ENCODE data around the gene VWA3A.
A peak's percentile ranks its signal among the peaks of the same experiment; 100 is the strongest.
"Not testable (repeated sequence)": the region's sequence is repeated elsewhere in the genome, so short reads cannot be mapped to it uniquely, and the experiment has no call there.

VWA3A gene, protein sequence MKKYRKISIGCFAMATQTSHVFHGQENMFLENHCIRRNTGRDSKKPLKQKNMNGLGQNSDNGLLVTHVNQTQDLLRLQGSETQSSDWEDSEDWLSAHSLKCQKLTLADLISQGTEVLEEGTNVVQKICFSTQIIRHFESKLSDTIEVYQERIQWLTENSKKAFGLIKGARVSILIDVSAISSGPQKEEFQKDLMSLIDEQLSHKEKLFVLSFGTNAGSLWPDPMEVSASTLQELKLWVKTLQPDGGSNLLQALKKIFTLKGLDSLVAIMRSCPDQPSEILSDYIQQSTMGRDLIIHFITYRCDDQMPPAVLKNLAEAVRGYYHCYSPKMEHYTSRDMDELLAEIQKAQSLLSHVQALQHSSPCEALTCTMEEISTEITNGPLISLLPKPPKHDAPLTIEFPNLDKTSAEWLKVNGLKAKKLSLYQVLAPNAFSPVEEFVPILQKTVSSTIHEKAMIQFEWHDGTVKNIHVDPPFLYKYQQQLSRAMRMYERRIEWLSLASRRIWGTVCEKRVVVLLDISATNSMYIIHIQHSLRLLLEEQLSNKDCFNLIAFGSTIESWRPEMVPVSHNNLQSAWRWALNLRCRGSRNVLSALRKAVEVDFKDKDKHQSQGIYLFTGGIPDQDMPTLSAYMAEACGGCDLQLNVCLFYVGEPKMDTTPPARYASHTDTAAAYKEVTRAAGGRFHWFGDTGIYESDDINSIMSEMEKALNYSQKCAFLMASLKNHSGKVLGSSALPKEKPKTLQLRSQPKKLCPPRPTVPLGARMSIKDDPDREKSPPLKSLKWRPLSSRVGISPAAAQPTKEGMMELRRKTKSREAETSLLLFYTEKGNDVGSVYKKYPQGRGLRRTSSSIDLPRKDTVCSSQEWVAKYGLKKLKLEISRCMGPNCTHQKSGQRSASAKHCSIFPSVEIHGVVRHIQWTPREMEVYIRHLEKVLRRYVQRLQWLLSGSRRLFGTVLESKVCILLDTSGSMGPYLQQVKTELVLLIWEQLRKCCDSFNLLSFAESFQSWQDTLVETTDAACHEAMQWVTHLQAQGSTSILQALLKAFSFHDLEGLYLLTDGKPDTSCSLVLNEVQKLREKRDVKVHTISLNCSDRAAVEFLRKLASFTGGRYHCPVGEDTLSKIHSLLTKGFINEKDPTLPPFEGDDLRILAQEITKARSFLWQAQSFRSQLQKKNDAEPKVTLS

DNA sequence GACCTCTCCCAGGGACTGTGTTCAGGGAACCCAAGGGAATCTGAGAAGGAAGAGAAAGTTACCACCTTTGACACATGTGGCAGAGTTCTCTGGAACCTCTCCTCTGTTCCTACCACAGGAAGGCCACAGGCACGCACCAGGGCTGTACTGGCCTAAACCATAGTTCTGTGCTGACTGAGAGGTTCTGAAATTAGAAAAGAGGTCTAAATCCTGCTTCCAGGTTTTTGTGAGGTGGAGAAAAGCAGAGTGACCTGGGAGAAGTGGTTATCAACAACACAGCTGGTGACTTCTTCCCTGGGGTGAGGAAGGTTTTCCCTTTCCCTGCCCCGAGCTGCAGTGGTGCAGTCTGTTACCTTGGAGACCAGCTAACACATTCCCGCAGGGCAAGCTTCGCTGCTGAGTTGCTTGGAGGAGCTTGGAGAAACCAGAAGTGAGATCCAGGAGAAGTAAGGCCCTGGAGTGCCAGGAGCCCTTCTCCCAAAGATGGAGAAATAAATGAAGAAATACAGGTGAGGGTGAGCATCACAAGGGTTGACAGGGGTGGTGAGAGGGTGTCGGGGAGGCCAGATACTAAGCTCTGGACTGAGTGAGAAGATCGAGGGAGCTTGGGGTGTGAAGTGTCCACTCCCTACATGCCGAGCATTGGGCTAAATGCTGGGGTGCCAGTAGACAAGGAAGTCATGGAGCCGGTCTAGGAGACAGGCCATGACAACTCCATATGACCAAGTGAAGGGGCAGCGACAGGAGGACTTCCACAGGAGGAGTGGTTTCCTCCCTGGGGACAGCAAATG lies at the start of gene VWA3A:
Gene VWA3A, plus strand, starts transcription at position 399 of the 791 bp plus-strand sequence. Its CDS starts 97 bp downstream, at position 496.
- peaks cover 0 to 14% (median 10%) of the 10 kb centered on the region in 5 donors for H3K4me1 ChIP-seq (ENCODE audit: control insufficient read depth in 5 of 5, insufficient read depth in 5 of 5, low read length in 5 of 5)
- H3K9me3 ChIP-seq (ENCODE audit: control insufficient read depth in 5 of 5, low read length in 5 of 5), result no peaks in the 10 kb centered on the region
- H3K9ac ChIP-seq (ENCODE audit: low read length in 5 of 5), result peak within 1 kb of the TSS in 1 of 5 donors; percentile 50
- no peaks in the 10 kb centered on the region for H3K27me3 ChIP-seq (ENCODE audit: control insufficient read depth in 5 of 5, insufficient read depth in 4 of 5, low read length in 5 of 5)
- no peaks in the 10 kb centered on the region for H3K36me3 ChIP-seq (ENCODE audit: control insufficient read depth in 5 of 5, insufficient read depth in 5 of 5, low read length in 5 of 5)
- H3K27ac ChIP-seq (ENCODE audit: low read depth, low read length), result no peak within 1 kb of the TSS
- peak within 1 kb of the TSS in 2 of 5 donors; percentile 19 to 20 for H3K4me3 ChIP-seq (ENCODE audit: low read depth in 1 of 5, low read length in 5 of 5)

DNA sequence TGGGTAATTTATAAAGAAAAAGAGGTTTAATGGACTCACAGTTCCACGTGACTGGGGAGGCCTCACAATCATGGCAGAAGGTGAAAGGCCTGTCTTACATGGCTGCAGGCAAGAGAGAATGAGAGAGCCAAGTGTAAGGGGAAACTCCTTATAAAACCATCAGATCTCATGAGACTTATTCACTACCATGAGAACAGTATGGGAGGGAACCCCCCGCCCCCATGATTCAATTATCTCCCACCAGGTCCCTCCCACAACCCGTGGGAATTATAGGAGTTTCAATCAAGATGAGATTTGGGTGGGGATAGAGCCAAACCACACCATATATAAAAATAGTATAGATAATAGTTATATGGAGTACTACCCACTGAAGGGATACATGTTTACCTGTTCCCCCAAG lies 48.5 kb upstream of the VWA3A start:
- H3K9ac ChIP-seq (ENCODE audit: low read length in 5 of 5); H3K36me3 ChIP-seq (ENCODE audit: control insufficient read depth in 5 of 5, insufficient read depth in 5 of 5, low read length in 5 of 5); H3K27ac ChIP-seq (ENCODE audit: low read depth, low read length); H3K27me3 ChIP-seq (ENCODE audit: control insufficient read depth in 5 of 5, insufficient read depth in 4 of 5, low read length in 5 of 5); H3K9me3 ChIP-seq (ENCODE audit: control insufficient read depth in 5 of 5, low read length in 5 of 5); H3K4me3 ChIP-seq (ENCODE audit: low read depth in 1 of 5, low read length in 5 of 5): not testable (repeated sequence)
- H3K4me1 ChIP-seq (ENCODE audit: control insufficient read depth in 5 of 5, insufficient read depth in 5 of 5, low read length in 5 of 5), result peaks cover 0 to 14% (median 0%) of the 10 kb centered on the region in 5 donors

DNA sequence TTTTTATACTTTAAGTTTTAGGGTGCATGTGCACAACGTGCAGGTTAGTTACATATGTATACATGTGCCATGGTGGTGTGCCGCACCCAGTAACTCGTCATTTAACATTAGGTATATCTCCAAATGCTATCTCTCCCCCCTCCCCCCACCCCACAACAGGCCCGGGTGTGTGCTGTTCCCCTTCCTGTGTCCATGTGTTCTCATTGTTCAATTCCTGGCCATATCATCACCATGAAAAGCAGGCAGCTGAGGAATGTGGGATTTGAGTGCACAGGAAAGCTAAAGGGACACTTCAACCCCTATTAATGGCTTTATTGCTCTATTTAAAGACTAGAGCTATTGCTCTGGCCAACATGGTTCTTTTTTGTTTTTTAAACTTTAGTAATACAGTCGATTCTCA lies 46.5 kb upstream of the VWA3A start:
- not testable (repeated sequence) for H3K4me3 ChIP-seq (ENCODE audit: low read depth in 1 of 5, low read length in 5 of 5); H3K27ac ChIP-seq (ENCODE audit: low read depth, low read length); H3K9me3 ChIP-seq (ENCODE audit: control insufficient read depth in 5 of 5, low read length in 5 of 5); H3K27me3 ChIP-seq (ENCODE audit: control insufficient read depth in 5 of 5, insufficient read depth in 4 of 5, low read length in 5 of 5); H3K36me3 ChIP-seq (ENCODE audit: control insufficient read depth in 5 of 5, insufficient read depth in 5 of 5, low read length in 5 of 5); H3K9ac ChIP-seq (ENCODE audit: low read length in 5 of 5)
- peaks cover 0 to 14% (median 0%) of the 10 kb centered on the region in 5 donors for H3K4me1 ChIP-seq (ENCODE audit: control insufficient read depth in 5 of 5, insufficient read depth in 5 of 5, low read length in 5 of 5)

DNA sequence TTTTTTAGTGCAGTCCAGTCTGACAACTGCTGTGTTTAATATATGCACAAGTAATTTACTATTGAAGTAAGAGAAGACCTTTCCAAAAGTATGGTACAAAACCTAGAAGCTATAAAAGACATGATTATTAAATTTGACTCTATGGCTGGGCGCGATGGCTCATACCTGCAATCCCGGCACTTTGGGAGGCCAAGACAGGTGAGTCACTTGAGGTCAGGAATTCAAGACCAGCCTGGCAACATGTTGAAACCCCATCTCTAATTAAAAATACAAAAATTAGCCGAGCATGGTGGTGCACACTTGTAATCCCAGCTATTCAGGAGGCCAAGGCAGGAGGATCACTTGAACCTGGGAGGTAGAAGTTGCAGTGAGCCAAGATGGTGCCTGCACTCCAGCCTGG lies 41.4 kb upstream of the VWA3A start:
- no peaks in the 10 kb centered on the region for H3K9me3 ChIP-seq (ENCODE audit: control insufficient read depth in 5 of 5, low read length in 5 of 5)
- H3K4me3 ChIP-seq (ENCODE audit: low read depth in 1 of 5, low read length in 5 of 5), result no peak overlapping the region
- H3K4me1 ChIP-seq (ENCODE audit: control insufficient read depth in 5 of 5, insufficient read depth in 5 of 5, low read length in 5 of 5), result peaks cover 0 to 8% (median 0%) of the 10 kb centered on the region in 5 donors
- no peaks in the 10 kb centered on the region for H3K27me3 ChIP-seq (ENCODE audit: control insufficient read depth in 5 of 5, insufficient read depth in 4 of 5, low read length in 5 of 5)
- peaks cover 0 to 9% (median 2%) of the 10 kb centered on the region in 5 donors for H3K36me3 ChIP-seq (ENCODE audit: control insufficient read depth in 5 of 5, insufficient read depth in 5 of 5, low read length in 5 of 5)
- H3K9ac ChIP-seq (ENCODE audit: low read length in 5 of 5), result no peak overlapping the region
- no peak overlapping the region for H3K27ac ChIP-seq (ENCODE audit: low read depth, low read length)

DNA sequence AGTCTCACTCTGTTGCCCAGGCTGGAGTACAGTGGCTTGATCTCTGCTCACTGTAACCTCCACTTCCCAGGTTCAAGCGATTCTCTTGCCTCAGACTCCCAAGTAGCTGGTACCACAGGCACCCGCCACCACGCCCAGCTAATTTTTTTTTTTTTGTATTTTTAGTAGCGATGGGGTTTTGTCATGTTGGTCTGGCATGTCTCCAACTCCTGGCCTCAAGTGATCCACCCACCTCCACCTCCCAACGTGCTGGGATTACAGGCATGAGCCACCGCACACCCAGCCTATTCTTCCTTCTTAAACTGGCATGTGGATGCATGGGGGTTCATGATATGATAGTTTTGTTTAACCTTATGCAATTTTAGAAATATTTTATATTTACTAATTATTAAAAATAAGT lies 39.4 kb upstream of the VWA3A start:
- no peaks in the 10 kb centered on the region for H3K9me3 ChIP-seq (ENCODE audit: control insufficient read depth in 5 of 5, low read length in 5 of 5)
- no peaks in the 10 kb centered on the region for H3K4me1 ChIP-seq (ENCODE audit: control insufficient read depth in 5 of 5, insufficient read depth in 5 of 5, low read length in 5 of 5)
- H3K4me3 ChIP-seq (ENCODE audit: low read depth in 1 of 5, low read length in 5 of 5), result no peak overlapping the region
- H3K36me3 ChIP-seq (ENCODE audit: control insufficient read depth in 5 of 5, insufficient read depth in 5 of 5, low read length in 5 of 5), result peaks cover 0 to 8% (median 3%) of the 10 kb centered on the region in 5 donors
- H3K27ac ChIP-seq (ENCODE audit: low read depth, low read length), result no peak overlapping the region
- H3K27me3 ChIP-seq (ENCODE audit: control insufficient read depth in 5 of 5, insufficient read depth in 4 of 5, low read length in 5 of 5), result no peaks in the 10 kb centered on the region
- no peak overlapping the region for H3K9ac ChIP-seq (ENCODE audit: low read length in 5 of 5)

DNA sequence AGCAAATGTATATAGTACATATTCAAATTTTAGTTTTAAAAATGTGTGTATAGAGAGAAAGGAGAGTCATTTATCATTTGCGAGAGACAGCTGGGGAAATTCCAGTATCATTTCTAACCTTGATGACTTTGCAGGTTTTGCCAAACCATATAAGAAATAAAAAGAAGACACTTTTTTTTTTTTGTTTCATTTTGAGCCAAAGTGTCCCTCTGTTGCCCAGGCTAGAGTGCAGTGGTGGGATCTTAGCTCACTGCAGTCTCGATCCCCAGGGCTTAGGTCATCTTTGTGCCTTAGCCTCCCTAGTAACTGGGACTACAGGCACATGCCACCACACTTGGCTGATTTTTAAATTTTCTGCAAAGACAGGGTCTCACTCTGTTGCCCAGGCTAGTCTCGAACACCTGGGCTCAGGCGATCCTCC lies 38.4 kb upstream of the VWA3A start:
- Histone ChIP-seq H3K27ac (ENCODE audit: low read depth, low read length) (no peak overlapping the region), H3K27me3 (ENCODE audit: control insufficient read depth in 5 of 5, insufficient read depth in 4 of 5, low read length in 5 of 5) (no peaks in the 10 kb centered on the region), H3K4me1 (ENCODE audit: control insufficient read depth in 5 of 5, insufficient read depth in 5 of 5, low read length in 5 of 5) (no peaks in the 10 kb centered on the region), H3K36me3 (ENCODE audit: control insufficient read depth in 5 of 5, insufficient read depth in 5 of 5, low read length in 5 of 5) (peaks cover 0 to 4% (median 3%) of the 10 kb centered on the region in 5 donors), H3K9me3 (ENCODE audit: control insufficient read depth in 5 of 5, low read length in 5 of 5) (no peaks in the 10 kb centered on the region), H3K9ac (ENCODE audit: low read length in 5 of 5) (no peak overlapping the region), H3K4me3 (ENCODE audit: low read depth in 1 of 5, low read length in 5 of 5) (no peak overlapping the region)

DNA sequence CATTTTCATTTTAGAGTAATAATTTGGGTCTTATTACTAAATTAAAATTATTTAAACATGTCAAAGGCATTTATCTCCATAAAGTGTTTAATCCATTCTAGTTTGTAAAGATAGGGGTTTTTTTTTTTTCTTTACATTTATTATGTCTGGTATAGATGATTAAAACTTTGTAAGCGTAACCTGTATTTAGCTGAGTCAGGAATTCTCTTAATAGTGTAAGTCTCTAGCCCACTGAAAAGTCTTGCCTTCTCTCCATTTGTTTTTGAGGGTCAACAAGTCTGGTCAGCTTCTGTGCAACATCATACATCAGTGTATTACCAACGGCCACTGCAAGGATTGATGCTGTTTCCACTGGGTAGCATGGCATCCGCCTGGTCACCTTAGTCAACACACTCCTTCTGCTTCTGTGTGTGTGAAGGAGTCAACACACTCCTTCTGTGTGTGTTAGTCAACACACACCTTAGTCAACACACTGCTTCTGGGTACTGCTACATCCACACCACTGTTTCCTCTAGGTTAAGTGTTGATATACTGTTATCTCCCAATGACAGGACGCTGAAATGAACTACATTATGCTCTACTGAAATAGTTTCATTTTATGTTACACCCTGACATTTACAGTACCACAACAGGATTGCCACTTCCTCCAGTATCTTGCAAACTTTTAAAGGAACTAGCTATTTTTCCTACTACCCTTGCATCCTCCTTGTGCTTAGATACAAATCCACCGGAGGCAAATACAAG lies 37.3 kb upstream of the VWA3A start:
- Histone ChIP-seq H3K27ac (ENCODE audit: low read depth, low read length) (no peak overlapping the region), H3K4me3 (ENCODE audit: low read depth in 1 of 5, low read length in 5 of 5) (no peak overlapping the region), H3K9me3 (ENCODE audit: control insufficient read depth in 5 of 5, low read length in 5 of 5) (no peaks in the 10 kb centered on the region), H3K4me1 (ENCODE audit: control insufficient read depth in 5 of 5, insufficient read depth in 5 of 5, low read length in 5 of 5) (no peaks in the 10 kb centered on the region), H3K27me3 (ENCODE audit: control insufficient read depth in 5 of 5, insufficient read depth in 4 of 5, low read length in 5 of 5) (no peaks in the 10 kb centered on the region), H3K9ac (ENCODE audit: low read length in 5 of 5) (no peak overlapping the region), H3K36me3 (ENCODE audit: control insufficient read depth in 5 of 5, insufficient read depth in 5 of 5, low read length in 5 of 5) (peaks cover 0 to 4% (median 3%) of the 10 kb centered on the region in 5 donors)

DNA sequence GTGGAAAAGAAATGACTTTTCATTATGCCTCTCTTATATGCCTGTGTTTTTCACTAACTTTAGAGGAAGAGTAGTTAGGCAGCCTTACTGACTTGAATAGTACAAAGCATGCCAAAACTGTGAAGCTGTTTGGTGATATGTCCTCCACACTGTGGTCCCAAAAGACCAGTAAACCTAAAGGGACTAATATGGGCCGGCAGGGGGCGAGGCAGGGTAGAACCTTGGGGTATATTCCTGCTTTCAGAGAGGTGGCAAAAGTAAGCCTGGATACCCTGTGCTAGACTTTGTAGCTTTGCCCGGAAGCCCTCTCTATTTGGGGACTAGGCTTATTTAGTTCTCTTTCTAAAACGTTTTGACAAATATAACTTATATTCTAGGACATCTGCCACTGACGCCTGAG lies 36.5 kb upstream of the VWA3A start:
- H3K9ac ChIP-seq (ENCODE audit: low read length in 5 of 5), result no peak overlapping the region
- H3K4me1 ChIP-seq (ENCODE audit: control insufficient read depth in 5 of 5, insufficient read depth in 5 of 5, low read length in 5 of 5), result no peaks in the 10 kb centered on the region
- H3K4me3 ChIP-seq (ENCODE audit: low read depth in 1 of 5, low read length in 5 of 5), result no peak overlapping the region
- peaks cover 0 to 4% (median 3%) of the 10 kb centered on the region in 5 donors for H3K36me3 ChIP-seq (ENCODE audit: control insufficient read depth in 5 of 5, insufficient read depth in 5 of 5, low read length in 5 of 5)
- no peaks in the 10 kb centered on the region for H3K27me3 ChIP-seq (ENCODE audit: control insufficient read depth in 5 of 5, insufficient read depth in 4 of 5, low read length in 5 of 5)
- H3K9me3 ChIP-seq (ENCODE audit: control insufficient read depth in 5 of 5, low read length in 5 of 5), result no peaks in the 10 kb centered on the region
- H3K27ac ChIP-seq (ENCODE audit: low read depth, low read length), result no peak overlapping the region

Measured in subcutaneous abdominal adipose tissue (tissue), 5 donors.